GM18505 (cell line): ENCODE measurements around the gene UBL4A.
"Not testable (repeated sequence)": the region's sequence is repeated elsewhere in the genome, so short reads cannot be mapped to it uniquely, and the experiment has no call there.

Source experiments
- ATAC-seq: cut with Tn5 transposase; IDR thresholded peaks from one replicate; pipeline ENCODE4 v1.9.1; 2021; ENCODE audit not compliant: unreplicated experiment
- POLR2A ChIP-seq: IDR thresholded peaks from 4 replicates; pipeline ENCODE4 v1.6.1; 2011; ENCODE audit warnings: borderline replicate concordance; ENCODE audit not compliant: insufficient read depth, insufficient read length; ENCODE audit errors: extremely low read depth

The UBL4A gene

DNA sequence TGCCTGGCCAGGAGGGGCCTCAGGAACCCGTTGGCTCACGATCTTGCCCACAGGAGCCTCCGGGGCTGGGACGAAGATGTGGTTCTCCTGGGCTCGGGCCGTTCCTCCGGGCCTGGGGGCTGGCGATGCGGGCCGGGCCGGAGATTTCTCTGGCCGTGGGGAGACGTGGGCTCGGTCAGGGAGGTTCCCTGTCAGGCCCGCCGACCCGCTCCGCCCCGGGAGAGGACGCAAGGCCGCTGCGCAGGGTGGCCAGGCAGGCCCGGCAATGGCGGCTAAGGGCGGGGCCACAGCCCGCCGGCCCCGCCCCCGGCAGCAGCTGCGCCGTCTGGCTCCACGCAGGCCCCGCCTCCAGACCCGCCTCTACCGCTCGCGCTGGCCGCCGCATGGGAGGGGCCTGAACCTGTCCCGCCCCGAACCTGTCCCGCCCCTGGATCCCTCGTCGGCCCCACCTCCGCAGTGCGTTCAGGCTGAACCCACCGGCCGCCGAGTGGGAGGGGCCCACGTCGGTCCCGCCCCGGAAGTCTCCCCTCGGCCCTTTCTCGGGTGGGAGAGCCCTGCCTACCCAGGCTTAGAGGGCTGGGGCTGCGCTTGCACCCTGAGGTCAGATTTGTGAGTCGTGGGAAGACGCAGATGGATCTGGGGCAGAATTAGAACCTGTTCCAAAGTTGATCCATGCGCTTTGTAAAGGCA is 29.7 kb upstream of the UBL4A start, which contains the start of gene FAM3A:
Gene FAM3A (minus strand): TSS at position 267 of the 690 bp plus-strand sequence. CDS start 460 bp downstream, outside the sequence.
- peak; percentile 89 for ATAC-seq
- peak; percentile 71 for TF ChIP-seq POLR2A

GRCh38 chrX:154515090-154515965 is 28.9 kb upstream of the UBL4A start:
- no peak for TF ChIP-seq POLR2A
- ATAC-seq = no peak

DNA sequence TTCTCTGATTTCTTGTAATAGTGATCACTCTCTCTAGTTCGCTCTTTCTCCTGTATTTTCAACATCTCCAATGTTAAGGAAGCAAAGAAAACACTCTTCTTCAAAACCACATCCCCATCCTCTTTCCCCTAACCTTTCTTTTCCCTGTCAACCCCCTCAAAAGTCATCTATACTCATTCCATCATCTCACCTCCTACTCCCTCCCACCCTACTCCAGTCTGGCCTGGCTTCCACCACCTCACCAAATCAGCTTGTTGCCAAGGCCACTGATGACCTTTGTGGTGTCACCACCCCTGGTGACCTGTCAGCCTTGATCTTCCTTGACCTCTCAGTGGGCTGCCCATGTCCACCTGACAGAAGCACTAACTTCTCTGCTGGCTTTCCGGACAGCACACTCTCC is 27.3 kb upstream of the UBL4A start:
- no peak for TF ChIP-seq POLR2A
- ATAC-seq = no peak

- ATAC-seq = no peak
- no peak for TF ChIP-seq POLR2A
Observed at GRCh38 chrX:154512879-154513553, 26.6 kb upstream of the UBL4A start.

DNA sequence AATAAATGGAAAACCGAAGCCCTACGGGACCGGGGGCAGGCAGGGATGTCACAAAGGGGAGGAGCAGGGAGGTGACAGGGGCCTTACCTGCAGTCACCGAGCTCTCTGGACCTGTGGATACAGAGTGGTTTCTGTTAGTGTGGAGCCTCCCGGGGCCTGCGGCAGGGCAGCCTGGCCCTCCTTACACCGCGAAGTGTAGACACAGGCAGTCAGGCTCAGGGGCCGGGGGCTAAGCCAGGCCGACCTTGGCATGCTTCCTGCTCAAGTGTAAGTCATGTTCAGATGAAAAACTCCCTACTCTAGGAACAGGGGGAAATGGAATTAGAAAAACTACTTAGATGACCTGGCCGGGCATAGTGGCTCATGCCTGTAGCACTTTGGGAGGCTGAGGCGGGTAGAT is 25.3 kb upstream of the UBL4A start:
- ATAC-seq = no peak
- TF ChIP-seq POLR2A = no peak

- ATAC-seq = no peak
- no peak for TF ChIP-seq POLR2A
Observed at GRCh38 chrX:154509455-154509854, 23.0 kb upstream of the UBL4A start.

DNA sequence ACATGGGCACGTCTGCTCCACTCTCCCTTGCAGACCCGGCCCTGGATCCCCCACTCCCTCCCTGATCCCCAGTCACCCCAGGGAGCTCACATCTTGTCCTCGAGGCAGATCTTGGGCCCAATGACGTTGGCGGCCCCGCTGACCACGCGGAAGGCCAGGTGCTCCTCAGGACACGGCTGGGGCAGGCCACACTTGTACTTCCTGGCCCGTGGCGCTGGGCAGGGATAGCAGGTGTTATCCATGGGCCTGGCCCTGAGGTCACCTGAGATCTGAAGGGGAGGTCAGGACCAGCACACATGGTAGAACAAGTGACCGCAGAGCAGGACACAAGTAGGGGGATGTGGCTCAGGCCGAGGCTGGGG is 21.9 kb upstream of the UBL4A start:
- no peak for ATAC-seq

GRCh38 chrX:154507673-154508383 is 21.4 kb upstream of the UBL4A start:
- no peak for TF ChIP-seq POLR2A
- no peak for ATAC-seq

More for the DNA sequence above, 21.9 kb upstream of the UBL4A start:
- TF ChIP-seq POLR2A = no peak

GRCh38 chrX:154506483-154507332 is 20.3 kb upstream of the UBL4A start:
- no peak for TF ChIP-seq POLR2A
- no peak for ATAC-seq

- TF ChIP-seq POLR2A = no peak
- ATAC-seq = no peak
Observed at GRCh38 chrX:154505734-154506133, 19.3 kb upstream of the UBL4A start.

DNA sequence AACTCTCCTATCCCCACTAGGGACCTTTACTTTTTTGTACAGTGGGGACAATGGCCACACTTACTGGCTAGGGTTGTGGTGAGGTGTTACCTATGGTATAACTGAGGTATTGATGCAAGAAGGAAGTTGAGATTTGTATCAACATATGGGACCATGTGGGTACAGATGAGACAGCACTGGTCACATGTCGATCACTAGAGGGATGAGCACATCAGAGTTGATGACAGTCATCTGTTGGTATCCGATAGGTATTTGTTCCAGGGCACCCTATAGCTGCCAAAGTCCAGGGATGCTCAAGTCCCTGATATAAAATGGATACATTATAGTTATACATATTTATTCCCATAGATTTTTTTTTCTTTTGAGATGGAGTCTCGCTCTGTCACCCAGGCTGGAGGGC is 16.6 kb upstream of the UBL4A start:
- no peak for TF ChIP-seq POLR2A
- no peak for ATAC-seq

DNA sequence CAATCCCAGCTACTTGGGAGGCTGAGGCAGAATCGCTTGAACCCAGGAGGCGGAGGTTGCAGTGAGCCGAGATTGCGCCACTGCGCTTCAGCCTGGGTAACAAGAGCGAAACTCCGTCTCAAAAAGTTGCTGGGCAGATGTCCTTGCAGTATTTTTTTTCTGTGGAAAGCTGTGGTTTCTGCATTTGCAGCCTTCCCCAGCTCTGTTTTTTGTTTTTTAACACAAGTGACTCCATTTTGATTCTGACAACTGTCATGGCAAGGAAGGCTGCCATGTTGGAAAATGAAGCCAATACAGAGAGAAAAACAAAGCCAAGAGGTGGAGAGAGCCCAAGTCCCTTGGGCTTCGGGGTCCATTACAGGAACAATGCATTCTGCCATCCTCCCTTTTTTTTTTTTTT is 15.7 kb upstream of the UBL4A start:
- no peak for TF ChIP-seq POLR2A
- no peak for ATAC-seq

GRCh38 chrX:154501423-154501822 is 15.0 kb upstream of the UBL4A start:
- not testable (repeated sequence) for ATAC-seq

DNA sequence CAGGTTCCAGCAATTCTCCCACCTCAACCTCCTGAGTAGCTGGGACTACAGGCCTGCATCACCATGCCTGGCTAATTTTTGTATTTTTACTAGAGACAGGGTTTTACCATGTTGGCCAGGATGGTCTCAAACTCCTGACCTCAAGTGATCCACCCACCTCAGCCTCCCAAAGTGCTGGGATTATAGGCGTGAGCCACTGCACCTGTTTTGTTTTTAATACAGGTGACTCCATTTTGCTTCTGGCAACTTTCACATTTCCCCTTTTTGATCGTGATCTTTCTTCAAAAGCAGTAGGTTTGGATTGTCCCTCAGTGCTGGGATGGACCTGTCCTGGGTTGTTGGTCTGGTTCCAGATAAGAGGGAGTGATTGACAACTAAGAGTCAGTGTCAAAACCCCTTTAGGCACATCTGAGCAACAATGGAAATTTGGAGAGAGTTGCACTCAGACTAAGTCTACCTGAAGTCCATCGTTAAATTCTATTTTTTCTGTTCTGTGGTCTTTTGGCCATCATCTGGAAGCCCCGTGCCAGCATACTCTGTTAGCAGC is 10.2 kb upstream of the UBL4A start:
- not testable (repeated sequence) for ATAC-seq
